Measurements from ENCODE around the gene FURIN. TPM values are rescaled to one million over a fixed set of nuclear protein-coding genes. Genes with fewer than 3 reads are reported as not detected.

FURIN gene
- total and polyA plus RNA-seq, 2 of the 4 experiments (the other 2 are of a cell fraction): 34.8 to 54.3 TPM

GRCh38 chr15:90886291-90886614 is 17.9 kb downstream of the FURIN start:
- no peak for DNase-seq
- H4K20me1 ChIP-seq (ENCODE audit: insufficient read depth, low read length): no peaks in the 10 kb centered on the region
- H3K4ac ChIP-seq (ENCODE audit: low read depth, low read length): no peak overlapping the region; the same call in 1 of the 2 replicates
- H3K4me2 ChIP-seq (ENCODE audit: low read depth, low read length): no peak overlapping the region
- H4K91ac ChIP-seq (ENCODE audit: insufficient read depth, low read depth, low read length): no peak overlapping the region
- peaks cover 9 to 16% of the 10 kb centered on the region in 2 experiments; a peak in 3 of 4 replicates for H3K79me1 ChIP-seq (ENCODE audit: low read depth in 1 of 2, low read length in 2 of 2)
- no peak overlapping the region for H3K23ac ChIP-seq (ENCODE audit: low read depth, low read length)
- in situ Hi-C loops (cut with MboI; ENCODE audit: low sequenced_read_pairs) (loop anchor here (5.0 to 25.0 kb wide), 3 partner anchors 244 to 574 kb away; no protein-coding TSS in a partner anchor), dilution Hi-C loops (cut with HindIII; ENCODE audit: low sequenced_read_pairs, unreplicated experiment) (no loop called here), intact Hi-C loops (cut with micrococcal nuclease) (loop anchor here (1.0 to 5.0 kb wide), 5 partner anchors 169 to 566 kb away; partner anchors contain the start of gene BLM)
- no peak overlapping the region for H2AFZ ChIP-seq (replicated peaks; ENCODE audit: low read length, poor library complexity)
- no peak overlapping the region for H2BK5ac ChIP-seq (ENCODE audit: low read depth, low read length, poor library complexity, severe bottlenecking)
- H3K36me3 ChIP-seq (ENCODE audit: control insufficient read depth, insufficient read depth, low read length): peaks cover 9% of the 10 kb centered on the region; the same call in 1 of the 2 replicates
- no peak for ATAC-seq (ENCODE audit: low read depth)
- H2BK15ac ChIP-seq (ENCODE audit: low read depth, low read length): no peak overlapping the region
- no peaks in the 10 kb centered on the region for H3K9me3 ChIP-seq (ENCODE audit: control insufficient read depth, insufficient read depth, low read length)
- no peak overlapping the region for H2BK120ac ChIP-seq (ENCODE audit: low read depth, low read length)
- peaks cover 16% of the 10 kb centered on the region for H3K4me1 ChIP-seq (ENCODE audit: control insufficient read depth, insufficient read depth, low read length)
- BruUV-seq (replicated peaks): no TSS peak
- ChIA-PET POLR2A (ENCODE audit: unreplicated experiment) (no interaction called here), CTCF (interaction anchor here (0.6 to 2.7 kb wide), 14 partner anchors 12 to 566 kb away, joined by 3 to 13 read pairs (median 4); partner anchors contain the start of gene MAN2A2)
- H3K18ac ChIP-seq (ENCODE audit: low read depth, low read length): no peak overlapping the region
- no peaks in the 10 kb centered on the region for H3K9me1 ChIP-seq (ENCODE audit: insufficient read depth, low read length)
- no peak for TF ChIP-seq RCOR1 (IDR thresholded peaks at IDR 0.05; ENCODE audit: insufficient replicate concordance, low read length)
- no peak for TF ChIP-seq BHLHE40 (IDR thresholded peaks at IDR 0.05; ENCODE audit: low read depth, low read length)
- TF ChIP-seq, protein P1, sequence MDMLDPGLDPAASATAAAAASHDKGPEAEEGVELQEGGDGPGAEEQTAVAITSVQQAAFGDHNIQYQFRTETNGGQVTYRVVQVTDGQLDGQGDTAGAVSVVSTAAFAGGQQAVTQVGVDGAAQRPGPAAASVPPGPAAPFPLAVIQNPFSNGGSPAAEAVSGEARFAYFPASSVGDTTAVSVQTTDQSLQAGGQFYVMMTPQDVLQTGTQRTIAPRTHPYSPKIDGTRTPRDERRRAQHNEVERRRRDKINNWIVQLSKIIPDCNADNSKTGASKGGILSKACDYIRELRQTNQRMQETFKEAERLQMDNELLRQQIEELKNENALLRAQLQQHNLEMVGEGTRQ (IDR thresholded peaks at IDR 0.05; ENCODE audit: low read depth, low read length): no peak
- TF ChIP-seq, protein P2, sequence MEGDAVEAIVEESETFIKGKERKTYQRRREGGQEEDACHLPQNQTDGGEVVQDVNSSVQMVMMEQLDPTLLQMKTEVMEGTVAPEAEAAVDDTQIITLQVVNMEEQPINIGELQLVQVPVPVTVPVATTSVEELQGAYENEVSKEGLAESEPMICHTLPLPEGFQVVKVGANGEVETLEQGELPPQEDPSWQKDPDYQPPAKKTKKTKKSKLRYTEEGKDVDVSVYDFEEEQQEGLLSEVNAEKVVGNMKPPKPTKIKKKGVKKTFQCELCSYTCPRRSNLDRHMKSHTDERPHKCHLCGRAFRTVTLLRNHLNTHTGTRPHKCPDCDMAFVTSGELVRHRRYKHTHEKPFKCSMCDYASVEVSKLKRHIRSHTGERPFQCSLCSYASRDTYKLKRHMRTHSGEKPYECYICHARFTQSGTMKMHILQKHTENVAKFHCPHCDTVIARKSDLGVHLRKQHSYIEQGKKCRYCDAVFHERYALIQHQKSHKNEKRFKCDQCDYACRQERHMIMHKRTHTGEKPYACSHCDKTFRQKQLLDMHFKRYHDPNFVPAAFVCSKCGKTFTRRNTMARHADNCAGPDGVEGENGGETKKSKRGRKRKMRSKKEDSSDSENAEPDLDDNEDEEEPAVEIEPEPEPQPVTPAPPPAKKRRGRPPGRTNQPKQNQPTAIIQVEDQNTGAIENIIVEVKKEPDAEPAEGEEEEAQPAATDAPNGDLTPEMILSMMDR (conservative IDR thresholded peaks at IDR 0.05; ENCODE audit: low read depth, low read length): no peak
- H2AK9ac ChIP-seq (replicated peaks; ENCODE audit: low read depth, low read length, poor library complexity): no peak overlapping the region
- H2BK20ac ChIP-seq (ENCODE audit: low read depth, low read length): no peak overlapping the region
- H3K14ac ChIP-seq (replicated peaks; ENCODE audit: low read depth, low read length): no peak overlapping the region
- no peak overlapping the region for H3K27ac ChIP-seq (ENCODE audit: insufficient read depth, low read length)
- no peak overlapping the region for H4K5ac ChIP-seq (ENCODE audit: low read depth, low read length)
- H4K8ac ChIP-seq (ENCODE audit: low read depth in 2 of 2, low read length in 2 of 2): no peak overlapping the region
- H3K27me3 ChIP-seq (ENCODE audit: control insufficient read depth, insufficient read depth, low read length): no peaks in the 10 kb centered on the region
- H2AK5ac ChIP-seq (ENCODE audit: low read depth, low read length): no peak overlapping the region
- no peak overlapping the region for H3K4me3 ChIP-seq (ENCODE audit: insufficient read depth, low read depth, low read length)
- H3K56ac ChIP-seq (ENCODE audit: extremely low read depth, insufficient read depth, low read length): no peak overlapping the region
- no CpG with 5 or more reads among the region's 5 CpGs for WGBS, 2 experiments (ENCODE audit: extremely low coverage in 2 of 2, insufficient read length in 1 of 2)
- H3K9ac ChIP-seq (ENCODE audit: low read depth, low read length): no peak overlapping the region

Data from IMR-90 (cell line).